Keratinocyte (primary cell): ENCODE data around the gene SLCO3A1. TPM values are rescaled to one million over a fixed set of nuclear protein-coding genes. Genes with fewer than 3 reads are reported as not detected.

Source experiments
- DNase-seq: peaks from one replicate; pipeline ENCODE4 v3.0.0-alpha.2; 2011; ENCODE audit warnings: low read depth, missing footprints, low spot score
- FAIRE-seq: peaks from 2 replicates; lab custom pipeline; 2011; peaks lifted over from hg19 to GRCh38; lab: Jason Lieb, UNC
- H2AFZ ChIP-seq: 2 replicates; pipeline ENCODE4 v1.6.0; 2012; ENCODE audit warnings: low read length, control low read depth, inconsistent platforms; ENCODE audit not compliant: control insufficient read depth
- H3K27ac ChIP-seq: 2 replicates; pipeline ENCODE4 v1.5.1; 2011; ENCODE audit warnings: low read length; ENCODE audit not compliant: control insufficient read depth, insufficient read depth
- H3K27me3 ChIP-seq: 3 replicates; pipeline ENCODE4 v1.6.0; 2011; ENCODE audit warnings: low read length; ENCODE audit not compliant: control insufficient read depth, insufficient read depth; ENCODE audit errors: extremely low read depth
- H3K36me3 ChIP-seq, 2 experiments: 2 replicates in 1 of 2; 3 replicates in 1 of 2; pipeline ENCODE4 v1.5.1; 2011; ENCODE audit warnings: low read length in 2 of 2, mild to moderate bottlenecking in 1 of 2; ENCODE audit not compliant: control insufficient read depth in 2 of 2, insufficient read depth in 2 of 2; ENCODE audit errors: extremely low read depth in 1 of 2
- H3K4me1 ChIP-seq: 3 replicates; pipeline ENCODE4 v1.5.1; 2011; ENCODE audit warnings: low read length; ENCODE audit not compliant: control insufficient read depth, insufficient read depth; ENCODE audit errors: extremely low read depth
- H3K4me2 ChIP-seq: 3 replicates; pipeline ENCODE4 v1.6.0; 2011; ENCODE audit warnings: low read depth, low read length; ENCODE audit not compliant: control insufficient read depth, insufficient read depth; ENCODE audit errors: extremely low read depth
- H3K4me3 ChIP-seq, 3 experiments: fragments of 200-600 bp in 1 of 3; sonication (generic) in 1 of 3; 2 replicates in 2 of 3; 3 replicates in 1 of 3; pipeline ENCODE4 v1.5.1; 2011 to 2016; ENCODE audit warnings: low read length in 3 of 3, mild to moderate bottlenecking in 3 of 3, control low read depth in 2 of 3, inconsistent platforms in 1 of 3, low read depth in 1 of 3, mixed read lengths in 1 of 3, mixed run types in 1 of 3, moderate library complexity in 1 of 3; ENCODE audit not compliant: control insufficient read depth in 2 of 3, insufficient read depth in 2 of 3; ENCODE audit errors: extremely low read depth in 1 of 3
- H3K79me2 ChIP-seq: 2 replicates; pipeline ENCODE4 v1.6.0; 2012; ENCODE audit warnings: low read length; ENCODE audit not compliant: control insufficient read depth, insufficient read depth
- H3K9ac ChIP-seq: 3 replicates; pipeline ENCODE4 v1.6.0; 2011; ENCODE audit warnings: low read length; ENCODE audit not compliant: control insufficient read depth, insufficient read depth; ENCODE audit errors: extremely low read depth
- H3K9me1 ChIP-seq: 3 replicates; pipeline ENCODE4 v1.6.0; 2011; ENCODE audit warnings: low read length; ENCODE audit not compliant: control insufficient read depth, insufficient read depth; ENCODE audit errors: extremely low read depth
- H3K9me3 ChIP-seq: 2 replicates; pipeline ENCODE4 v1.5.1; 2012; ENCODE audit warnings: low read depth, low read length; ENCODE audit not compliant: control insufficient read depth
- H4K20me1 ChIP-seq: 3 replicates; pipeline ENCODE4 v1.6.0; 2011; ENCODE audit warnings: low read length; ENCODE audit not compliant: control insufficient read depth, insufficient read depth; ENCODE audit errors: extremely low read depth
- CTCF ChIP-seq, 3 experiments: IDR thresholded peaks in 1 of 3; conservative IDR thresholded peaks in 1 of 3; optimal IDR thresholded peaks in 1 of 3; 2 replicates in 2 of 3; 3 replicates in 1 of 3; pipeline versions ENCODE3 to v1.5.1; 2011; ENCODE audit warnings: low read length in 3 of 3, mild to moderate bottlenecking in 3 of 3, moderate library complexity in 2 of 3, control low read depth in 1 of 3, inconsistent platforms in 1 of 3; ENCODE audit not compliant: insufficient read depth in 2 of 3; ENCODE audit errors: extremely low read depth in 1 of 3
- EZH2 ChIP-seq: IDR thresholded peaks from one replicate; pipeline ENCODE4 v1.6.1; 2012; ENCODE audit warnings: inconsistent platforms, mild to moderate bottlenecking, low read length, moderate library complexity
- dilution Hi-C: fragments of 300-500 bp; cut with MboI; formaldehyde crosslinking; loops from one replicate; pipeline ENCODE4 v1.7.0; 2020; ENCODE audit warnings: low sequenced_read_pairs; ENCODE audit not compliant: extremely low pct_ligation_motif_present
- polyA plus RNA-seq, 5 experiments: library from polyadenylated mRNA; depleted of rRNA in 3 of 5; stranded (reverse) in 3 of 5; stranded (forward) in 1 of 5; unstranded in 1 of 5; fragments of >200 nt; gene quantifications; 1 replicate in 1 of 5; 2 replicates in 3 of 5; 3 replicates in 1 of 5; pipeline versions ENCODE4 v1.2.1 to v1.2.3, GENCODE V29; 2011 to 2012; ENCODE audit warnings: missing spikeins in 2 of 5, low read depth in 1 of 5, low replicate concordance in 1 of 5

The SLCO3A1 gene
- polyA plus RNA-seq, 1 donor (not counting 4 experiments of a cell fraction or from before 2014, with no cell fraction given): 21.3 TPM

GRCh38 chr15:92164327-92165000 lies 311.0 kb downstream of the SLCO3A1 start:
- Histone ChIP-seq H4K20me1 (no peaks in the 10 kb centered on the region), H3K9me1 (no peaks in the 10 kb centered on the region), H3K36me3 (peaks cover 0 to 1% of the 10 kb centered on the region in 2 experiments), H3K27ac (no peak overlapping the region), H2AFZ (no peak overlapping the region), H3K79me2 (no peaks in the 10 kb centered on the region), H3K4me2 (no peak overlapping the region), H3K4me1 (no peaks in the 10 kb centered on the region), H3K27me3 (no peaks in the 10 kb centered on the region), H3K9ac (no peak overlapping the region), H3K9me3 (no peaks in the 10 kb centered on the region), H3K4me3 (no peak overlapping the region)
- DNase-seq: no peak
- TF ChIP-seq CTCF (optimal IDR thresholded peaks at IDR 0.05 in 1 of 3, IDR thresholded peaks at IDR 0.05 in 1 of 3, conservative IDR thresholded peaks at IDR 0.05 in 1 of 3; ENCODE audit: extremely low read depth in 1 of 3, insufficient read depth in 2 of 3, low read length in 3 of 3) (no peak), EZH2 (no peak)
- dilution Hi-C loops: no loop called here
- FAIRE-seq: no peak

- H3K36me3 ChIP-seq: peaks cover 0 to 1% of the 10 kb centered on the region in 2 experiments
- DNase-seq (no peak), FAIRE-seq (no peak)
- H3K79me2 ChIP-seq: no peaks in the 10 kb centered on the region
- TF ChIP-seq EZH2 (no peak), CTCF (optimal IDR thresholded peaks at IDR 0.05 in 1 of 3, IDR thresholded peaks at IDR 0.05 in 1 of 3, conservative IDR thresholded peaks at IDR 0.05 in 1 of 3; ENCODE audit: extremely low read depth in 1 of 3, insufficient read depth in 2 of 3, low read length in 3 of 3) (no peak)
- H3K27me3 ChIP-seq: no peaks in the 10 kb centered on the region
- no peak overlapping the region for H3K9ac ChIP-seq
- no peaks in the 10 kb centered on the region for H3K9me3 ChIP-seq
- no peaks in the 10 kb centered on the region for H3K9me1 ChIP-seq
- no peak overlapping the region for H3K4me3 ChIP-seq
- no peaks in the 10 kb centered on the region for H4K20me1 ChIP-seq
- no peak overlapping the region for H2AFZ ChIP-seq
- dilution Hi-C loops: no loop called here
- no peak overlapping the region for H3K4me2 ChIP-seq
- H3K4me1 ChIP-seq: no peaks in the 10 kb centered on the region
- H3K27ac ChIP-seq: no peak overlapping the region
Observed at GRCh38 chr15:92165001-92165346, 311.5 kb downstream of the SLCO3A1 start.
